Hepatocyte (in vitro differentiated cells): ENCODE data around the gene PLK5. TPM values are rescaled to one million over a fixed set of nuclear protein-coding genes. Genes with fewer than 3 reads are reported as not detected.

ENCODE experiments used
- DNase-seq: peaks from one replicate; pipeline ENCODE4 v3.0.0-alpha.2; 2016; ENCODE audit warnings: low spot score
- H2AFZ ChIP-seq: fragments of 200-600 bp; sonication (generic); 2 replicates; pipeline ENCODE4 v1.6.0; 2016; ENCODE audit warnings: antibody characterized with exemption, mild to moderate bottlenecking
- H3K27ac ChIP-seq: fragments of 200-600 bp; sonication (generic); 2 replicates; pipeline ENCODE4 v1.5.1; 2016; ENCODE audit warnings: mild to moderate bottlenecking
- H3K27me3 ChIP-seq: fragments of 200-600 bp; sonication (generic); 2 replicates; pipeline ENCODE4 v1.6.1; 2016
- H3K36me3 ChIP-seq: fragments of 200-600 bp; sonication (generic); replicated peaks from 2 replicates; pipeline ENCODE4 v1.5.1; 2016; ENCODE audit warnings: low read depth; ENCODE audit not compliant: insufficient read depth
- H3K4me1 ChIP-seq: fragments of 200-600 bp; sonication (generic); 2 replicates; pipeline ENCODE4 v1.5.1; 2016; ENCODE audit warnings: mild to moderate bottlenecking, moderate library complexity; ENCODE audit not compliant: insufficient read depth
- H3K4me2 ChIP-seq: fragments of 200-600 bp; sonication (generic); 2 replicates; pipeline ENCODE4 v1.6.0; 2016
- H3K4me3 ChIP-seq: fragments of 200-600 bp; sonication (generic); 2 replicates; pipeline ENCODE4 v1.5.1; 2016; ENCODE audit warnings: mild to moderate bottlenecking
- H3K79me2 ChIP-seq: fragments of 200-600 bp; sonication (generic); 2 replicates; pipeline ENCODE4 v1.6.0; 2017; ENCODE audit warnings: mild to moderate bottlenecking
- H3K9me2 ChIP-seq: fragments of 200-600 bp; sonication (generic); replicated peaks from 2 replicates; pipeline ENCODE4 v1.6.0; 2017; ENCODE audit warnings: mild to moderate bottlenecking; ENCODE audit not compliant: insufficient read depth
- H3K9me3 ChIP-seq: fragments of 200-600 bp; sonication (generic); 2 replicates; pipeline ENCODE4 v1.5.1; 2016; ENCODE audit warnings: low read depth, mild to moderate bottlenecking
- H4K20me1 ChIP-seq: fragments of 200-600 bp; sonication (generic); 2 replicates; pipeline ENCODE4 v1.6.0; 2016; ENCODE audit warnings: mild to moderate bottlenecking; ENCODE audit not compliant: insufficient read depth, poor library complexity, severe bottlenecking
- CTCF ChIP-seq: fragments of 200-600 bp; sonication (generic); IDR thresholded peaks from 2 replicates; pipeline ENCODE4 v1.5.1; 2016; ENCODE audit warnings: antibody characterized with exemption, mild to moderate bottlenecking; ENCODE audit not compliant: poor library complexity
- EZH2 ChIP-seq: fragments of 200-600 bp; sonication (generic); IDR thresholded peaks from 2 replicates; pipeline ENCODE4 v1.6.1; 2016; ENCODE audit warnings: antibody characterized with exemption, mild to moderate bottlenecking, borderline replicate concordance
- EZH2phosphoT487 ChIP-seq: fragments of 200-600 bp; sonication (generic); IDR thresholded peaks from one replicate; pipeline ENCODE4 v1.6.1; 2018; ENCODE audit warnings: antibody characterized with exemption, mild to moderate bottlenecking, low read depth, moderate library complexity; ENCODE audit not compliant: unreplicated experiment, severe bottlenecking
- WGBS: methylation state at CpG from one replicate; pipeline ENCODE4 v1.1.6; 2016; ENCODE audit warnings: low lambda C conversion rate; ENCODE audit errors: missing lambda C conversion rate; 5-methylcytosine and 5-hydroxymethylcytosine counted together
- polyA plus RNA-seq: library from polyadenylated mRNA; unstranded; fragments of >200 nt; fragmentation: Nextera tagmentation; extraction: Ambion mirVana; gene quantifications from 2 replicates; pipeline ENCODE4 v1.2.1, GENCODE V29; 2016
- total RNA-seq: library from RNA; depleted of rRNA; stranded (reverse); fragments of >200 nt; gene quantifications from 2 replicates; pipeline ENCODE4 v1.2.3, GENCODE V29; 2014

The PLK5 gene
- total and polyA plus RNA-seq, 2 experiments from 2014 or later, result 0.53 TPM; not detected in 1

- TF ChIP-seq EZH2, result no peak
- no peak for TF ChIP-seq EZH2phosphoT487
- TF ChIP-seq CTCF, result no peak
- peaks cover 21% of the 10 kb centered on the region for H3K4me1 ChIP-seq
- H3K4me3 ChIP-seq, result peak overlapping the region; percentile 62
- H3K9me2 ChIP-seq, result no peaks in the 10 kb centered on the region
- H3K9me3 ChIP-seq, result no peaks in the 10 kb centered on the region
- peaks cover 10% of the 10 kb centered on the region for H3K79me2 ChIP-seq
- H3K4me2 ChIP-seq, result peak overlapping the region; percentile 74
- H2AFZ ChIP-seq, result peak overlapping the region; percentile 44
- H3K27ac ChIP-seq, result peak overlapping the region; percentile 86
- H3K27me3 ChIP-seq, result no peaks in the 10 kb centered on the region
- no peak for DNase-seq
- WGBS, result 38% methylated on average over 33 of the region's 37 CpGs
- H4K20me1 ChIP-seq, result no peaks in the 10 kb centered on the region
- no peaks in the 10 kb centered on the region for H3K36me3 ChIP-seq
Observed at GRCh38 chr19:1489463-1490310, 34.2 kb upstream of the PLK5 start.

- H3K36me3 ChIP-seq, result no peaks in the 10 kb centered on the region
- DNase-seq, result peak; percentile 100
- H4K20me1 ChIP-seq, result no peaks in the 10 kb centered on the region
- no peaks in the 10 kb centered on the region for H3K9me2 ChIP-seq
- H3K27me3 ChIP-seq, result no peaks in the 10 kb centered on the region
- TF ChIP-seq EZH2phosphoT487 (no peak), CTCF (no peak), EZH2 (no peak)
- peak within 1 kb of the TSS; percentile 44 for H2AFZ ChIP-seq
- peaks cover 21% of the 10 kb centered on the region for H3K4me1 ChIP-seq
- peak within 1 kb of the TSS; percentile 62 for H3K4me3 ChIP-seq
- peaks cover 14% of the 10 kb centered on the region for H3K79me2 ChIP-seq
- H3K9me3 ChIP-seq, result no peaks in the 10 kb centered on the region
- WGBS, result 2% methylated on average over 46 of the region's 74 CpGs
- peak within 1 kb of the TSS; percentile 86 for H3K27ac ChIP-seq
- H3K4me2 ChIP-seq, result peak within 1 kb of the TSS; percentile 78
Observed at GRCh38 chr19:1490311-1491113, 33.4 kb upstream of the PLK5 start, which contains the start of gene PCSK4. Gene PCSK4, minus strand, starts transcription at chr19:1490350. Its CDS starts 4 bp downstream, at chr19:1490346.

- Histone ChIP-seq H3K4me2 (peak within 1 kb of the TSS; percentile 78), H3K36me3 (no peaks in the 10 kb centered on the region), H3K79me2 (peaks cover 15% of the 10 kb centered on the region), H3K27ac (peak within 1 kb of the TSS; percentile 86), H2AFZ (peak within 1 kb of the TSS; percentile 44), H4K20me1 (no peaks in the 10 kb centered on the region), H3K9me3 (no peaks in the 10 kb centered on the region), H3K27me3 (no peaks in the 10 kb centered on the region), H3K4me3 (peak within 1 kb of the TSS; percentile 62), H3K9me2 (no peaks in the 10 kb centered on the region), H3K4me1 (peaks cover 21% of the 10 kb centered on the region)
- no peak for TF ChIP-seq EZH2
- no peak for TF ChIP-seq CTCF
- no peak for TF ChIP-seq EZH2phosphoT487
- 19% methylated on average over 27 of the region's 73 CpGs for WGBS
- no peak for DNase-seq
Observed at GRCh38 chr19:1491114-1491848, 32.6 kb upstream of the PLK5 start, which contains the start of gene REEP6. Gene REEP6, plus strand, starts transcription at chr19:1491181. Its CDS starts 89 bp downstream, at chr19:1491270.
